22Rv1 (cell line): ENCODE data around the gene PPP1R9B.

Source experiments
- H3K27ac ChIP-seq: fragments of 450-650 bp; 2 replicates; pipeline ENCODE4 v1.5.1; 2017
- CTCF ChIP-seq: fragments of 450-650 bp; IDR thresholded peaks from 2 replicates; pipeline ENCODE4 v1.5.1; 2017; ENCODE audit warnings: mild to moderate bottlenecking
- ZFX ChIP-seq: fragments of 450-650 bp; IDR thresholded peaks from 2 replicates; pipeline ENCODE4 v1.6.1; 2017; ENCODE audit warnings: antibody characterized with exemption, borderline replicate concordance

The PPP1R9B gene

GRCh38 chr17:50106393-50107131 lies 43.9 kb downstream of the PPP1R9B start:
- no peak for TF ChIP-seq ZFX
- TF ChIP-seq CTCF = no peak
- no peak overlapping the region for H3K27ac ChIP-seq

- no peak for TF ChIP-seq CTCF
- TF ChIP-seq ZFX = no peak
- H3K27ac ChIP-seq = no peak overlapping the region
Observed at GRCh38 chr17:50105811-50106210, 44.7 kb downstream of the PPP1R9B start.

GRCh38 chr17:50103941-50104340 lies 46.5 kb downstream of the PPP1R9B start:
- H3K27ac ChIP-seq = no peak overlapping the region
- TF ChIP-seq ZFX (no peak), CTCF (no peak)

GRCh38 chr17:50103252-50103651 lies 47.2 kb downstream of the PPP1R9B start:
- TF ChIP-seq ZFX (no peak), CTCF (no peak)
- H3K27ac ChIP-seq = no peak overlapping the region

GRCh38 chr17:50102164-50102991 lies 48.1 kb downstream of the PPP1R9B start:
- TF ChIP-seq ZFX (no peak), CTCF (no peak)
- H3K27ac ChIP-seq = no peak overlapping the region

- TF ChIP-seq ZFX (no peak), CTCF (no peak)
- no peak overlapping the region for H3K27ac ChIP-seq
Observed at GRCh38 chr17:50101346-50102163, 48.9 kb downstream of the PPP1R9B start.
